Osteocyte (in vitro differentiated cells): ENCODE measurements around the gene IL13. TPM values are rescaled to one million over a fixed set of nuclear protein-coding genes. Genes with fewer than 3 reads are reported as not detected.
A peak's percentile ranks its signal among the peaks of the same experiment; 100 is the strongest.

Source experiments
- DNase-seq: peaks from one replicate; pipeline ENCODE4 v3.0.0; 2021; ENCODE audit warnings: mixed read lengths; ENCODE audit not compliant: unreplicated experiment; ENCODE audit errors: extremely low spot score
- H3K27ac Mint-ChIP-seq: one replicate; pipeline ENCODE4 v1.8.0; 2021; ENCODE audit warnings: mild to moderate bottlenecking, mixed read lengths; ENCODE audit not compliant: unreplicated experiment
- H3K27me3 Mint-ChIP-seq: one replicate; pipeline ENCODE4 v1.8.0; 2021; ENCODE audit warnings: mixed read lengths; ENCODE audit not compliant: unreplicated experiment
- H3K36me3 Mint-ChIP-seq: one replicate; pipeline ENCODE4 v1.8.0; 2021; ENCODE audit warnings: mixed read lengths; ENCODE audit not compliant: unreplicated experiment
- H3K4me1 Mint-ChIP-seq: one replicate; pipeline ENCODE4 v1.8.0; 2021; ENCODE audit warnings: mixed read lengths; ENCODE audit not compliant: unreplicated experiment
- H3K4me3 Mint-ChIP-seq: one replicate; pipeline ENCODE4 v1.8.0; 2021; ENCODE audit warnings: mild to moderate bottlenecking, moderate library complexity, mixed read lengths; ENCODE audit not compliant: unreplicated experiment
- H3K9me3 Mint-ChIP-seq: one replicate; pipeline ENCODE4 v1.8.0; 2021; ENCODE audit warnings: mixed read lengths; ENCODE audit not compliant: unreplicated experiment
- total RNA-seq: library from RNA; stranded (reverse); gene quantifications from 2 replicates; pipeline ENCODE4 v1.2.1, GENCODE V29; 2021
- TF ChIP-seq, protein P1 (sequence below): fragments of 200-600 bp; sonication (generic); IDR thresholded peaks from 2 replicates; pipeline ENCODE4 v1.5.0; 2021; ENCODE audit warnings: antibody characterized with exemption, mild to moderate bottlenecking, moderate library complexity

Gene IL13
- total RNA-seq, 1 donor from 2014 or later: not detected

GRCh38 chr5:132669966-132670882, 12.3 kb downstream of the IL13 start:
- DNase-seq: no peak
- Mint-ChIP-seq H3K27me3 (no peaks in the 10 kb centered on the region), H3K4me1 (peaks cover 14% of the 10 kb centered on the region), H3K36me3 (no peaks in the 10 kb centered on the region), H3K4me3 (no peak overlapping the region), H3K9me3 (no peaks in the 10 kb centered on the region), H3K27ac (no peak overlapping the region)
- TF ChIP-seq, protein P1, sequence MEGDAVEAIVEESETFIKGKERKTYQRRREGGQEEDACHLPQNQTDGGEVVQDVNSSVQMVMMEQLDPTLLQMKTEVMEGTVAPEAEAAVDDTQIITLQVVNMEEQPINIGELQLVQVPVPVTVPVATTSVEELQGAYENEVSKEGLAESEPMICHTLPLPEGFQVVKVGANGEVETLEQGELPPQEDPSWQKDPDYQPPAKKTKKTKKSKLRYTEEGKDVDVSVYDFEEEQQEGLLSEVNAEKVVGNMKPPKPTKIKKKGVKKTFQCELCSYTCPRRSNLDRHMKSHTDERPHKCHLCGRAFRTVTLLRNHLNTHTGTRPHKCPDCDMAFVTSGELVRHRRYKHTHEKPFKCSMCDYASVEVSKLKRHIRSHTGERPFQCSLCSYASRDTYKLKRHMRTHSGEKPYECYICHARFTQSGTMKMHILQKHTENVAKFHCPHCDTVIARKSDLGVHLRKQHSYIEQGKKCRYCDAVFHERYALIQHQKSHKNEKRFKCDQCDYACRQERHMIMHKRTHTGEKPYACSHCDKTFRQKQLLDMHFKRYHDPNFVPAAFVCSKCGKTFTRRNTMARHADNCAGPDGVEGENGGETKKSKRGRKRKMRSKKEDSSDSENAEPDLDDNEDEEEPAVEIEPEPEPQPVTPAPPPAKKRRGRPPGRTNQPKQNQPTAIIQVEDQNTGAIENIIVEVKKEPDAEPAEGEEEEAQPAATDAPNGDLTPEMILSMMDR: no peak

- Mint-ChIP-seq H3K4me1 (peaks cover 15% of the 10 kb centered on the region), H3K27me3 (no peaks in the 10 kb centered on the region), H3K9me3 (no peaks in the 10 kb centered on the region), H3K4me3 (no peak overlapping the region), H3K27ac (no peak overlapping the region), H3K36me3 (no peaks in the 10 kb centered on the region)
- TF ChIP-seq, protein P1: no peak
- DNase-seq: no peak
Observed at GRCh38 chr5:132671000-132671399, 13.0 kb downstream of the IL13 start.

GRCh38 chr5:132673488-132673887, 15.5 kb downstream of the IL13 start:
- H3K36me3 Mint-ChIP-seq: no peaks in the 10 kb centered on the region
- H3K4me3 Mint-ChIP-seq: no peak overlapping the region
- no peaks in the 10 kb centered on the region for H3K9me3 Mint-ChIP-seq
- H3K4me1 Mint-ChIP-seq: peaks cover 32% of the 10 kb centered on the region
- no peaks in the 10 kb centered on the region for H3K27me3 Mint-ChIP-seq
- TF ChIP-seq, protein P1: no peak
- no peak overlapping the region for H3K27ac Mint-ChIP-seq
- DNase-seq: no peak

DNA sequence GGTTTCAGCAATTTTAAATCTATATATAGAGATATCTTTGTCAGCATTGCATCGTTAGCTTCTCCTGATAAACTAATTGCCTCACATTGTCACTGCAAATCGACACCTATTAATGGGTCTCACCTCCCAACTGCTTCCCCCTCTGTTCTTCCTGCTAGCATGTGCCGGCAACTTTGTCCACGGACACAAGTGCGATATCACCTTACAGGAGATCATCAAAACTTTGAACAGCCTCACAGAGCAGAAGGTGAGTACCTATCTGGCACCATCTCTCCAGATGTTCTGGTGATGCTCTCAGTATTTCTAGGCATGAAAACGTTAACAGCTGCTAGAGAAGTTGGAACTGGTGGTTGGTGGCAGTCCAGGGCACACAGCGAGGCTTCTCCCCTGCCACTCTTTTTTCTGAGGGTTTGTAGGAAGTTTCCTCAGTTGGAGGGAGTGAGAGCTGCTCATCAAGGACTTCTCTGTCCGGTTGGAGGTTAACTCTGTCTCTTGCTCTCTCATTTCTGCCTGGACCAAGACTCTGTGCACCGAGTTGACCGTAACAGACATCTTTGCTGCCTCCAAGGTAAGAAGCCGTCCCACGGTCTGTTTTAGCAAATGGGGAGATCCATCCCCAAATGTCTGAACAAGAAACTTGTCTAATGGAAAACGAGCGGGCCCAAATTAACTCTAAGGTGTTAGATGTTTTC, 16.1 kb downstream of the IL13 start, which contains the start of gene IL4:
Gene IL4 (plus strand): TSS at position 51 of the 692 bp plus-strand sequence. CDS start 62 bp downstream, at position 113.
- no peaks in the 10 kb centered on the region for H3K36me3 Mint-ChIP-seq
- H3K9me3 Mint-ChIP-seq: no peaks in the 10 kb centered on the region
- H3K4me1 Mint-ChIP-seq: peaks cover 32% of the 10 kb centered on the region
- DNase-seq: no peak
- peak within 1 kb of the TSS; percentile 15 for H3K4me3 Mint-ChIP-seq
- TF ChIP-seq, protein P1: no peak
- H3K27me3 Mint-ChIP-seq: no peaks in the 10 kb centered on the region
- peak within 1 kb of the TSS; percentile 84 for H3K27ac Mint-ChIP-seq
